ENCODE measurements around the gene SMAD7.

The SMAD7 gene

DNA sequence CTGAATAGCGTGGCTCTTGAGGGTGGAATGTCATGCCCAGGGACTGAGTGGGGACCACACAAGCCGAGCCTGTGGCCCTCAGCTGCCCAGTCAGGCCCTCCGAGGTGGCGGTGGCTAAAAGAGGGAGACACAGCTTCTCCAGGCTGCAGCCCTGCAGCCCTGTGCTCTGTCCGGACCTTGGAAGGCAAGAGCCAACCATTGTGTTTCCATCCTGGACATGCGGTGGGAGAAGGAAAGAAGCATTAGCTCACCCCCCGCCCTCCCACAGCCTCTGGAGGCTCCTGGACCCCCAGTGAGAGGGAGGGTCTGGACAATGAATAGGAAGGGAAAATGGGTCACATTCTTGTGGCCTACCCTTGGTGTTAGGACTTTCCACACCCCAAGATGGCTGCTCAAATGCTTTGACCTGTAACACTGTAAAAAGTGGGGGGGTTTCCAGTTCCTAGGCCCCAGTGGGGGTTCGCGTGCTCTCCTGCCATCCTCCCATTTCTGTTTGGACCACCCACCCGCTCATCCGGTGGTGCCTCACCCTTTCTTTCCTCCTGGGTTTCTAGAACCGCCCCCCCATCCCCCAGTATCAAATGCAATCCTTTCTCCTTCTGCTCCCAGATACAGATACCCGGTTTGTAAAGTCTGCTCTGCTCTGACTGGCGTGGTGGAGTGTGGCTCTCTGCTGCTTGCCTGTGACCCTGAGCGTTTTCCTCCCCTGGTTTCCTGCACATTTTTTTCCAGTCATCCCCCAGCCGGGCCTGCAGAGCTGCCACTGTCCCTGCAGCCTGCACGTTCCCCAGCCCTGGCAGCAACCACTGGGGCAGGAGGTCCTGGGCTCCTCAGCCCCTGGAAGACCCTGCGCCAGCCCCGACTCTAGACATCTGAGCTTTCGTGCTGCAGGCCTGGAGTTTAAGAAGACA, 36.3 kb upstream of the SMAD7 start:
- DNase-seq: no peak

DNA sequence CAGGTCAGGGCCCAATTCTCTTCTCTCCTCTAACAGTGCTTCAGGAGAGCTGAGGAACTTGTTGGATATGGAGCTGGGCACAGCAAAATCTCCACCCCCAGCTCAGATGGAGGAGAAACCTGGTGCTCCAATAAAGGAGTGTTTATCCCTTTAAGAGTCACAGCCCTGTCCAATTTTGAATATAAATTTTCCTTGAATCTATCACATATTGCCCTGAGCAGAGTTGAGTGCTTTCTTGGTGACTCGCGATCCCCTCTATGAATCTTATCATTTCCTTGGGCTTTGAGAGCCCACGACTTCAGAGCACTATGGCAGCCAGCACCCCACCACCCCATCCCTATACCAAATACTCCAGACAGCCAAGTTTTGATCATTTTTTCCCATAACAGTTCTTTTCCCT, 34.4 kb upstream of the SMAD7 start:
- peak; percentile 50 for DNase-seq

DNA sequence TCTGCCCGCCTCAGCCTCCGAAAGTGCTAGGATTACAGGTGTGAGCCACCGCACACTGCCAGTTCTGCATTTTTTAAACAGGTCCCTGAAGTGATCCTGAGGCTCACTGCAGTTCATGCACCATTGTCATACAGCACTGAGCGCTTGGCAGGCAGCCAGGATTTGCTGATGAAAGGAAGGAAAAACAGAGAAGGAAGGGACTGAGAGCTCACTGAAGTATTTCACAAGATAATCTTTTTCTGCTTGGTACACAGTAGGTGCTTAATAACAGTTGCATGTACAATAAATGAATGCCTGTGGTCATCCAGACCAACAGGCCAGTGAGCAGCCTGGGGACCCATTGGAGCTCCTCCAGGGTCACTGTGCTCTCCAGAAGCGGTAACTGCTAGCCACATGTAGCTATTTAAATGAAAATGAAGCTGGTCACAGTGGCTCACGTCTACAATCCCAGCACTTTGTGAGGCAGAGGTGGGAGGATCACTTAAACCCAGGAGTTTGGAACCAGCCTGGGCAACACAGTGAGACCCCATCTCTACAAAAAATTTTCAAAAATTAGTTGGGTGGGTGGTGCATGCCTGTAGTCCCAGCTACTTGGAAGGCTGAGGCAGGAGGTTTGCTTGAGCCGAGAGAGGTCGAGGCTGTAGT, 33.1 kb upstream of the SMAD7 start:
- peak; percentile 64 for DNase-seq

DNA sequence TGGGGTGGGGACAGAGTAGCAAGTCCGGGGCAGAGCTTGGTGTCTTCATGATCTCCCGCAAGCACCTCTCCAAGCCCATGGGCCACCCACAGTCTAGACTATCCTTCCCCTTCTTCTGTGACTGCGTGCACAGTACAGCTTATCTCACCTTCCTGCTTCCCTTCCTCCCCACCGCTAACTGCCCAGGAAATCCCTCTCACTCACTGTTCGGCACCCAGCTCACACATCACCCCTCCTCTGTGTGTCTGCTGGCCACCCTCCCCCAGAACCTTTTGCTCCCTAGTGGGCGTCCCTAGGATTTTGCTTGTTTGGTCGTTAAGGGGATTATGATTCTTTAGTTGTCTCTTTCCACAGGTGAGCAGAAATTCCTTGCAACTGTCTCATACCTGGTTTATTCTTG, 31.5 kb upstream of the SMAD7 start:
- no peak for DNase-seq

DNA sequence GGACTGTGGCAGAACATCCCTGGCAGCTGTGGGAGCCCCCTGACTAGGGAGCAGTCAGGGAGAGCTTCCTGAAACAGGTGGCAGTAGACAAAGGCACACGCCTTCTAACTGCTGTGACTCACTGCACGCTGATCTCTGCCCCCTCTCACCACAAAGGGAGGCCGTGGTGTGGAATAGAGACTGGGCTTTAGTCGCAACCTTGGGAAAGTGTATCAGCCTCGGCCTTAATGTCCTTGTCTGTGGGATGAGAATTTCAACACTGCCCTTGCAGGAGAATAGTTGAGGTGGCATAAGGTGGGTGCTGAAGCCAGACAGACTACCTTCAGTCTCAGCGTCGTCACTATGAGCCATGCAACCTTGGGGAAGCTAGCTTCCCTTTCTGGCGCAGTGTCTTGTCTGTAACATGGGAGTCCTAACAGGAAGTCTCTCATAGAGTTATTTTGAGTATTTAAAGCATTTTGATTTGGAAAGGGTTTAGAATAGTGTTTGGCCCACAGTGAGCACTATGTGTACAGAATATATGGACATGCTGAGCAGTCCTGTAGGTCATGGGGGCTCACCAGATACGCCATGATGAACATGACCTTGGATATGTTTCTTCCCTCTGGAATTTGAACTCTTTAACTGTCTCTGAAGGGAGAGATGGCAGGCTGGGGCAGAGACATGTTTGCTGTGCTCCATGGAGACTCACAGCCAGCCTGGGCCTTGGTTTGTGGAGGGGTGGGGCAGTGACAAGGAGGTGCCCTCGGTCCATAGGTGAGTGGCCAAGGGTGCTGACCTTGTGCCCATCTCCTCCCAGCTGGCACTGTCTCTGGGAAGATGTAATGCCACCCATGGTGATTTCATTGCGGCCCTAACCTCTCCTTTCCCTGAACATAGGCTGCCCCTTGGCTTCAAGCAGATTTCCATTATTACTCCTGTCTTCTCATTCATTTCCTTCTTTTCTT, 29.5 kb upstream of the SMAD7 start:
- peak; percentile 64 for DNase-seq

DNA sequence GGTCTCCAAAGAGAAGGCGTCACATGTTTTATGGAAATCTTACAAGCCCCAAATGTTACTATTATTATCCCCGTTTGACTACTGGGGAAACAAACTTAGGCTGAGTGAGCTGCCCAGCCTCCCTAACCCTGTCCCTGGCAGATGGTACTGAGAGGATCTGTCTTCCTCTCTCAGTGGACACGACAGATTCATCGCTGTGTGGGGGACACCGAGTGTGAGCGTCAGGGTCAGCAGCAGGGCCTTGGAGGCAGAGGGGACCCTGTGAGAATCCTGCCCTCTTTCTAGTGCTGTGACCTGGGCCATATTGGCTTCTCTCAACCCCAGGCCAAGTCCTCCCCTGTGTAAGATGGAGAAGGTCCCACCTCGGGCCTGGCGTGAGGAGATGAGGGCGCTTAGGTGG, 27.1 kb upstream of the SMAD7 start:
- DNase-seq: no peak

DNA sequence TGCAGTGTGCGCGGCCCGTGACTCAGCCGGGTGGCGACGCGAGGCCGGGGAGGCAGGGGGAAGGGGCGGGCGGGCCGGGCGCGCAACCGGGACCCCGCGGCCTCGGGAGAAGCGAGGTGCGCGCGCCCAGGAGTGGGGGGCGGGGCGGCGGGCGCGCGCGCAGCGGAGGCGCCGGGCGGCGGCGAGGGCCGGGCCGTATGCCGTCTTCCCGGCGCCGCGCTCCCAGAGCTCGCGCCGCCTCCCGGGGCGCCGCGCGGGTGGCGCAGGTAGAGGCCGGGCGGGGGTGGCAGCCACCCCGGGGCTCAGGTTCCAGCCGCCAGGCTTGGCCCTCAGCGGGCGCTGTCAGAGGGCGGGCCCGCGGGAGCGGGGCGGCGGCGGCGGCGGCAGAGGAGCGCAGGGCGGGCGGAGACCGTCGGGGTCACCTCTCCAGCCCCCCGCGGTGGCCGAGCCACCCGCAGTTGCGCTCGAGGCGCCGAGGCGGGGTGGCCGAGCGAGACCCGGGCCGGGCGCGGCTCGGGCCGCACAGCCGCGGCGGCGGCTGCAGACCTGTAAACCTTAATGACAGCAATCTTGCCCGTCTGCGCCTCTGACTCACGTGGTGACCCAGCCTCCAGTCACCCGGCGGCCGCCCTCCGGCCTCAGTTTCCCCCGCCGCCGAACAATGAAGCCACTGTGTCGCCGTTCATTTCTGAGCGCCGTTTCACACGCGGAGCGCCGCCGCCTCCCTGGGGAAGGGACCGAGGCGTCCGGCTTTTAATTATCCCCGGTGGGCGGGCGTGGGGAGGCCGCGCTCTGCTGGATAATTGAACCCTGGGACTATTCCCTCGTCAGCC, 25.3 kb upstream of the SMAD7 start:
- DNase-seq: peak; percentile 89

DNA sequence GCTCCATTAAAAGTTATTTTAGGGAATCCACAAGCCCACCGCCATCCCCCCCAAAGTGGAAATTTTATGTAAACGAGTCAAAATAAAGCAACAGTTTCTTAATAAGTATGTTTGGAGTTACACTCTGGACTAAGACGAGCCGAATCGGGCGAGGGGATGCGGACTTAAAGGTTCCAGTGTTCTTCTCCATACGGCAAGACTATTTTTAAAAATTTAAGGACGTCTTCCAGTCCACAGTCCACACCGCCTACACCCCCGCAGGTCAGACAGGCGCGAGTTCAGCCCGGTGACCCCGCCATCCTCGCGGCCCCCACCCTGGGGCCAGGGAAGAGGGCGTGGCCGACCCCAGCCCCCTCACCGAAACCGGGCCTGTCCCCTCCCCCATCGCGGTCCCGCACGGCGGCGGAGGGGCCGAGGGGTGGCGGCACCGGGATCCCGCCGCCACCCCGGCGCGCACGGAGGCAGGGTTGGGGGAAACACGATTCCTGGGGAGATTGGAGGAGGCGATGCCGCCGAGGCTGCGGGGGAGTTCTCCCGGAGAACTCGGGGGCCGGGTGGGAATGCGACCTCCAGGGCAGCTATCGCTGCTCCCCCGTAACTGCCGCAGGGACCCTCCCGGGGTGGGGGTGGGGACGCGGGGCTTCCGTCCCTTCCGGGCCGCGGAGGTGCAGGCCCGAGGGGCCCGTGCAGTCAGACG, 24.5 kb upstream of the SMAD7 start:
- DNase-seq: no peak

DNA sequence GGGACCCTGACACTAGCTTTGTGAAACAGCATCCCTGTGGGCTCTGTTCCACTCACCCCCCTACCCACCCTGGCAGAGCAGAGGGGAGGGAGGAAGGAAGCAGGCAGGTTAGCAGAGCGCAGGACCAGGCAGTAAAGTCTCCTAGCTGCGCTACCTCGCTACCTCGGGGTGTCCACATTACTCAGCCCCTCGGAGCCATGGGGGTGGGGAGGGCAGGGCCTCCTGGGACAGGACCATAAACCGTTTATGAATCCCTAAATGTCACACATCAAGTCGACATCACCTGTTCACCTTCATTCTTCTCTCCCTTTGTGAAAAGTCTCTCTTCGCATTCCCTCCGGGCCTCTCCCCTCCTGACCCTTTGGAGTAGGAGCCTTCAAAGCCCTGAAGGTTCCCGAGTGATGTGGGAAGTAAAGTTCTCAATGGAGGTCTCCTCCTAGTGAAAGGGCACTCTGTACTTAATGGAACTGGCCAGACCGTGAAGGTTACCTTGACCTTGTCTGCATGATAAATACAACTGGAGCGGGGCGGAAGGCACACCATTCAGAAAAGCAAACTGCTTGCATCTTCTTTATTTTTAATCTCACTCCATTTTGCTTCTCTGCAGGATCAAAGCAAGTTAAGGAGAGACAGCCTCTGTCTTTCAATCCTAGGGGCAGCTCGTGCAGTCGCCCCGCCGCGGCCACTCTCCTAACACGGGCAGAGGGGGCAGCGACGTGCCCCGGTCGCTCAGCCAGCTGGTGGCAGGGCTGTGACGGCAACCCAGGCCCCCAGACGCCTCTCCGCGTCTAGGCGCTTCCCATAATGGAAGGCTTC, 23.7 kb upstream of the SMAD7 start:
- no peak for DNase-seq

DNA sequence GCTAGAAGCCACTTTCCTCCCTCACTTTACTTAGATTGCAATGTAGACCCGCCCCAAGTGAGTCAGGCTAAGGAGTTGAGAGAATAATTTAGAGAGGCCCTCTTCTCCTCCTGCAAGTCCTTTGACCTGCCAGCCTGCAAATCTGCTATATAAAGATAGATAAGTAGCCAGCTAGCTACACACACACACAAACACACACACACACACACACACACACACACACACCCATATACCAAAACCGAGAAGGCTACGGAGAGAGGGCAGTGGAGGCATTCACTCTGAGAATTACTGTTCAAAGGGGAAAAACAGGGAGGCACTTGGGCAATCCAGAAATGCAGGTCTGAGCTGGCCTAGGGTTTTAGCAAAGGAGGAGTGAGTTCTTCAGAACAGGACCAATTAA, 23.0 kb upstream of the SMAD7 start:
- DNase-seq: no peak

DNA sequence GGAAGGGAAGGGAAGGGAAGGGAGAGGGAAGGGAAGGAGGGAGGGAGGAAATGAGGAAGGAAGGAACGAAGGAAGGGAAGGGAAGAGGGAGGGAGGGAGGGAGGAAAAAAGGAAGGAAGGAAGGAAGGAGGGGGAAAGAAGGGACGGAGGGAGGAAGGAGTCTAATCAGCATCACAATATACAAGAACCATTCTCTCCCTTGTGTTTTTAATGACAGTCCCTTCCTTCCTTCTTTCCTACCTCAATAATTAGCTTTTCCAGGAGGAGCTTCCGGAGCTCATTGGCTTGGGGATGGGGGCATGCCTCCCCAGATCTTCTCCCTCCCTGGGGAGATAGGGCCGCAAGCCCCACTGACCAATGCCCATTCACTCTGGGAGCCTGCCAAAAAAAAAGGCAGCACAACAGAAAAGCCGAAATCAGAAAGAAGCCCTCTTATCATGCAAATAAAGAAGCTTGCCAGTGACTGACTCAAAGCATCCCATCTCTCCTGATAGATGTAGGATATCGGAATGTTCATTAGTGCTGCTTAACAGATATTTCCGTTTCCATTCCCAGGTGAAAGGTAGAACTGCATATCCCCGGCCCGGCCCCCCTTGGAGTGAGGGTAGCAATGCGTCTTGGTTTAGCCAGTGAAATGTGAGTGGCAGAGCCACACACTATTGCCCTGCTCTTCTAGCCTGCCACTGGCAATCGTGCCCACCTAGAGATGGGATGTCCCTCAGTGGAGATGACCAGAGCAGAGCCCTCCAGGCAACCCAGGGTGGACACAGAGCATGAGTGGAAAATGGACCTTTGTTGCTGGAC, 17.8 kb upstream of the SMAD7 start:
- DNase-seq: no peak

DNA sequence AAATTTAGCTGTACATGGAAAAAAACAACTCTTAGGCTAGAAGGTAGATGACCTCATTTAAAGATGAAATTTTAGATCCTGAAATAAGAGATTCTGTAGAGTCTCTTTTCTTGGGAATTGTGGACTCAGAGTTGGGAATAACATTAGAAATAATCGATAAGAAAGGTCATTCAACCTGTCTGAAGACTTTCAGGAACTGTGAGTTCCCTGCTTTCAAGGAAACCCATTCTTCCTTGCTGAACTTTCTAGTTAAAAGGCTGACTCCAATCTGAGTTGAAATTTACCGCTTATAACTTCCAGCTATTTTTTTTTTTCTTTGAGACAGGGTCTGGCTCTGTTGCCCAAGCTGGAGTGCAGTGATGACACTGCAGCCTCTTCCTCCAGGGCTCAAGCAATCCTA, 16.8 kb upstream of the SMAD7 start:
- DNase-seq: no peak

DNA sequence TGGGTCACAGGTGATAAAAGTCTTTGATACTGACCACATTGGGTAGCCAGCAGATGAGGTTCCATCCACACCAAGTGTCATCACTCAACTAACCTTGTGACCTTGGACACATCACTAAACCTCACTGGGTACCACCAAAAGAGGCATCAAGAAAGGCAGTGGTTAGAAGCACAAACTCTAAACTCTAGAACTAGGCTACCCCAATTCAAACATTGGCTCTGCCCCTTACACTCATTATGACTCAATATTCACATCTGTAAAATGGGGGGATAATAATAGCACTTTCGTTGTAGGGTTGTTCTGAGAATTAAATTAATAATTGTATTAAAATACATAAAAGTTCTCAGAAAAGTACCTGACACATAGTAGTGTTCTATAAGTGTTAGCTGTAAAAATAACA, 15.8 kb upstream of the SMAD7 start:
- no peak for DNase-seq

DNA sequence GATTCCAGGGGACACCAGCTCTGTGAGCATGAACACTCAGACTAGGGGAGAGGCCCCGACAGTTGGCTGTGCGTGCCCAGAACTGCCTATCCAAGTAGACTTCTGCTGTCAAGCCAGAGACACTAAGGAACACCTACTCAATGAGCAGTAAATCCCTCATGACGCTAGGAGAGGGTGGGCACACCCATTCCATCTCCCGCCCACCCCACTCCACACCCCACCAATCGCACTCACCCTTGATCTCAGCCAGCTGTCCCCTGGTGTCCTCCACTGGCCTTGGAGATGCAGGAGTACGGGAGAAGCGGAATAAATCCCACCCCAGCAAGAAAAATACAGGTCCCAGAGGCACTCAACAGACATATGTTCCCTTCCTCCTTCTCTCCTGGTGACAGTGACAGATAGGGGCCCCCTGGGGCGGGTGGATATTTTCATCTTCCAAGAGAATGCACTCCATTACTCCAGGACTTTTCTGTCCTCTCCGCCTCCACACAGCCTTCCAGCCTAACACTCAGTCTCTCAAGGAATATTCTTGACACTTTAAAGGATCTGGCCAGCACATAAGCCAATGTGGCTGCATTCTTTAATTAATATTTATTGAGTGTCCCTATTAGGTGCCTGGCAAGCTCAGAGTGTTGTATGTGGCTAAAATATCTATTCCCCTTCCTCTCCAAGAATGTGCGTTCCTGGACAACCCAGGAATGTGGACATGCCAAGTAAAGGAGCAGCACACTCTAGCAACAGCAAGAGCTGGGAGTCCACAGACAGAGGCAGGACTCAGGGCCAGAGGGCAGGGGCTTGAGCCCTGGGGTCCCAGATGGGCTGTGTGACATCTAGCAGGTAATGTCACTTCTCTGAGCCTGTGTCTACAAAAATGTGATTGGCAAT, 13.1 kb upstream of the SMAD7 start:
- peak; percentile 32 for DNase-seq

DNA sequence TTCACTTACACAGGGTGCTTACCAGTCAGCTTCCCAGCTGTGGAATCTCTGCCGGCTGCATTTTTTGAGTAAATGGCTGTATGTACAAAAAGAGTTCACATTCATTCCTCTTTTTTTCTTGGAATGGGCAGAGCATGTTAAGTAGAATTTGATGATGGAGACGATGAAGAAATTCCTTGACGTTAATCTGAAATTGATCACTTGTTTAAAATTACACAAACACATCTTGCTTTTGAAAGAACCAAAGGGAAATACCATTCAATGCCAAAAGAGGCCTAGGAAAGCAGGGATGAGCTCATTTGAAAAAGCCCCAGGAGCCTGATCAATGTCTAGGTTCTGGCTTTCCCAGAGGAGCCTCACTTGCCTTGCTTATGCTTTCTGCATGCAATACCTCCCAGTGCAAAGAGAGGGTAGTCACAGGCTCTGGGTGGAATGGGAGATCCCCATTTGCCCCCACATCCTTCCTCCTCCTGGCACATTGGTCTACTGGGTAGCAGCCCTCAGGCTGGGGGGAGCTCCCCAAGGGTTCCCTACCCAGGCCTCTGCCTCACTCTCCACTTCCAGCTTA, 12.3 kb upstream of the SMAD7 start:
- peak; percentile 61 for DNase-seq

DNA sequence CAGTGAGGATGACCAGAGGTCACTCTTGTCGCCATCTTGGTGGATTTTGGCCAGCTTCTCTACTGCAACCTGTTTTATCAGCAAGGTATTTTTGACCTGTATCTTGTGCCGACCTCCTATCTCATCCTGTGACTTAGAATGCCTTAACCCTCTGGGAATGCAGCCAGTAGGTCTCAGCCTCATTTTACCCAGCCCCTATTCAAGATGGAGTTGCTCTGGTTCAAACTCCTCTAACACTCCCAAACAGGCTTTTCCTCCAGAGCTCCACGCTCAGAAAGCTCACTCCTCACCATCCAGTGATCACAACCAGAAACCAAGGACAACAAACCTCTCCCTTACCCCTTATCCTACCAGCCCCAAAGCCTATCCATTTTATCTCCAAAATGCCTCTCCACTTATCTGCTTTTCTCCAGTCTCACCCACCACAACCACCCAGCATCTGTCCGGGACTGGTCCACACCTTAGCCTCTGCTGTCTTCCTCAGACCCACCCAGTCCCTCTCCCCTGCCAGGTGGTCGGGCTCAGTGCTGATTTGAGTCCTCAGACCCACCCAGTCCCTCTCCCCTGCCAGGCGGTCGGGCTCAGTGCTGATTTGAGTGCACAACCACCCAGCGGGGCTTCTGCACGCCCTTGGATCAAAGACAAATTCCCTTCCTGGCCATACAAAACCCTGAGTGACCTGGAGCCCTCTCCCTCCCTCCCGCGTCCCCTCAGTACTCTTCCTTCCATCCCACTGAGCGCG, 11.7 kb upstream of the SMAD7 start:
- DNase-seq: no peak

DNA sequence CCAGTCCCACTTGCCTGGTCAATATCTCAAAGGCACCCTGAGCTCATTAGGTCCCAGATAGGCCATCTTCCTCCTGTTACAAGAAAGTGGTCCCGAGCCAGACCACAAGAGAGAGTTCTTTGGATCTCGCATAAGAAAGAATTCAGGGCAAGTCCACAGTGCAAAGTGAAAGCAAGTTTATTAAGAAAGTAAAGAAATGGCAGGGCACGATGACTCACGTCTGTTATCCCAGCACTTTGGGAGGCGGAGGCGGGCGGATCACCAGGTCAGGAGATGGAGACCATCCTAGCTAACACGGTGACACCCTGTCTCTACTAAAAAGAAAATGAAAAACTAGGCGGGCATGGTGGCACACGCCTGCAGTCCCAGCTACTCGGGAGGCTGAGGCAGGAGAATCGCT, 10.8 kb upstream of the SMAD7 start:
- peak; percentile 48 for DNase-seq
